Measurements from ENCODE around the gene VSIG10L. TPM values are rescaled to one million over a fixed set of nuclear protein-coding genes. Genes with fewer than 3 reads are reported as not detected.

Gene VSIG10L
- total RNA-seq, 1 donor from 2014 or later = 4.2 TPM

DNA sequence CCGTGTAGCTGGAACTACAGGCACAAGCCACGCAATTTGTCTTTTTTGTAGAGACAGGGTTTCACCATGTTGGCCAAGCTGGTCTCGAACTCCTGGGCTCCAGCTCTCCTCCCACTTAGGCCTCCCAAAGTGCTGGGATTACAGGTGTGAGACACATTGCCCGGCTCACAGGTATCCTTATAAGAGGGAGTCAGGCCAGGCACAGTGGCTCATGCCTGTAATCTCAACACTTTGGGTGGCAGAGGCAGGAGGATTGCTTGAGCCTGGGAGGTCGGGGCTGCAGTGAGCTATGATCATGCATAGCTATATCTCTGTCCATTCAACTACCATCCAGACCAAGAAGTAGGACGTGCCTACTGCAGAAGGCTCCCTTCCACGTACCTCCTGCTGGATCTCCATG lies 40.7 kb downstream of the VSIG10L start:
- H3K9ac ChIP-seq (ENCODE audit: low read length) = no peak overlapping the region
- H3K4me2 ChIP-seq (ENCODE audit: low read length) = no peak overlapping the region
- no peaks in the 10 kb centered on the region for H3K36me3 ChIP-seq (ENCODE audit: insufficient read depth, low read length)
- DNase-seq (ENCODE audit: low read depth) (no peak), FAIRE-seq (no peak)
- peaks cover 10% of the 10 kb centered on the region for H3K27me3 Mint-ChIP-seq (ENCODE audit: low read depth, unreplicated experiment)
- H3K4me1 Mint-ChIP-seq (ENCODE audit: low read depth, unreplicated experiment) = no peaks in the 10 kb centered on the region
- peaks cover 7% of the 10 kb centered on the region for H3K9me3 ChIP-seq (ENCODE audit: insufficient read depth, low read depth, low read length)
- no peak overlapping the region for H3K27ac ChIP-seq (ENCODE audit: low read depth, low read length)
- no peak overlapping the region for H3K27ac Mint-ChIP-seq (ENCODE audit: unreplicated experiment)
- H2AFZ ChIP-seq (ENCODE audit: low read depth, low read length) = no peak overlapping the region
- H3K4me1 ChIP-seq (ENCODE audit: insufficient read depth, low read length) = no peaks in the 10 kb centered on the region
- no peaks in the 10 kb centered on the region for H3K36me3 Mint-ChIP-seq (ENCODE audit: low read depth, unreplicated experiment)
- no peak overlapping the region for H3K4me3 Mint-ChIP-seq (ENCODE audit: unreplicated experiment)
- no peak overlapping the region for H3K4me3 ChIP-seq (ENCODE audit: insufficient read depth, low read depth, low read length)
- no peaks in the 10 kb centered on the region for H3K27me3 ChIP-seq (ENCODE audit: insufficient read depth, low read length)
- H4K20me1 ChIP-seq (ENCODE audit: insufficient read depth, low read length) = no peaks in the 10 kb centered on the region
- H3K79me2 ChIP-seq (ENCODE audit: insufficient read depth, low read length) = no peaks in the 10 kb centered on the region
- TF ChIP-seq EZH2 (IDR thresholded peaks at IDR 0.05; ENCODE audit: insufficient read depth, low read length) = no peak
- peaks cover 6% of the 10 kb centered on the region for H3K9me3 Mint-ChIP-seq (ENCODE audit: unreplicated experiment)

DNA sequence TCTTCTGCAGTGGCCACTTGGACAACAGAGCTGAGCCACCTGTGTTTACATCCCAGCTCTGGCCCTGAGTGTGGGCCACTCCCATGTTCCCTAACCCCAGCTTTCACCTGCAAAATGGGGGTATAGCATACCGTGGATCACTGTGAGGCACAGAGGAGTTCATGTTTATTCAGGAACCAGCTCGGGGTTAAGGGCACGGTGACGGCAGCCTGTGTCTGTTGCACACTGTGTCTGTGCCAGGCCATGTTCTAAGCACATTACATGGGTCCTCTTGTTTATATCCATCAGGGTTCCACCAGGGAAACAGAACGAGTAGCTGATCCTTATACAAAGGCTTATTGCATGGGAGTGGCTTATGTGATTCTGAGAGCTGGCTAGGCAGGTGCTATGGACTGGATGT lies 44.5 kb downstream of the VSIG10L start:
- Histone ChIP-seq H3K9me3 (ENCODE audit: insufficient read depth, low read depth, low read length) (peaks cover 3% of the 10 kb centered on the region), H4K20me1 (ENCODE audit: insufficient read depth, low read length) (no peaks in the 10 kb centered on the region), H3K36me3 (ENCODE audit: insufficient read depth, low read length) (no peaks in the 10 kb centered on the region), H3K27me3 (ENCODE audit: insufficient read depth, low read length) (no peaks in the 10 kb centered on the region), H3K4me2 (ENCODE audit: low read length) (no peak overlapping the region), H3K27ac (ENCODE audit: low read depth, low read length) (no peak overlapping the region), H3K4me1 (ENCODE audit: insufficient read depth, low read length) (no peaks in the 10 kb centered on the region), H3K9ac (ENCODE audit: low read length) (no peak overlapping the region), H3K4me3 (ENCODE audit: insufficient read depth, low read depth, low read length) (no peak overlapping the region), H2AFZ (ENCODE audit: low read depth, low read length) (no peak overlapping the region), H3K79me2 (ENCODE audit: insufficient read depth, low read length) (no peaks in the 10 kb centered on the region)
- no peak for DNase-seq (ENCODE audit: low read depth)
- no peak overlapping the region for H3K4me3 Mint-ChIP-seq (ENCODE audit: unreplicated experiment)
- peaks cover 21% of the 10 kb centered on the region for H3K27me3 Mint-ChIP-seq (ENCODE audit: low read depth, unreplicated experiment)
- no peaks in the 10 kb centered on the region for H3K4me1 Mint-ChIP-seq (ENCODE audit: low read depth, unreplicated experiment)
- peaks cover 8% of the 10 kb centered on the region for H3K9me3 Mint-ChIP-seq (ENCODE audit: unreplicated experiment)
- no peak overlapping the region for H3K27ac Mint-ChIP-seq (ENCODE audit: unreplicated experiment)
- TF ChIP-seq EZH2 (IDR thresholded peaks at IDR 0.05; ENCODE audit: insufficient read depth, low read length) = no peak
- TF ChIP-seq, protein P1, sequence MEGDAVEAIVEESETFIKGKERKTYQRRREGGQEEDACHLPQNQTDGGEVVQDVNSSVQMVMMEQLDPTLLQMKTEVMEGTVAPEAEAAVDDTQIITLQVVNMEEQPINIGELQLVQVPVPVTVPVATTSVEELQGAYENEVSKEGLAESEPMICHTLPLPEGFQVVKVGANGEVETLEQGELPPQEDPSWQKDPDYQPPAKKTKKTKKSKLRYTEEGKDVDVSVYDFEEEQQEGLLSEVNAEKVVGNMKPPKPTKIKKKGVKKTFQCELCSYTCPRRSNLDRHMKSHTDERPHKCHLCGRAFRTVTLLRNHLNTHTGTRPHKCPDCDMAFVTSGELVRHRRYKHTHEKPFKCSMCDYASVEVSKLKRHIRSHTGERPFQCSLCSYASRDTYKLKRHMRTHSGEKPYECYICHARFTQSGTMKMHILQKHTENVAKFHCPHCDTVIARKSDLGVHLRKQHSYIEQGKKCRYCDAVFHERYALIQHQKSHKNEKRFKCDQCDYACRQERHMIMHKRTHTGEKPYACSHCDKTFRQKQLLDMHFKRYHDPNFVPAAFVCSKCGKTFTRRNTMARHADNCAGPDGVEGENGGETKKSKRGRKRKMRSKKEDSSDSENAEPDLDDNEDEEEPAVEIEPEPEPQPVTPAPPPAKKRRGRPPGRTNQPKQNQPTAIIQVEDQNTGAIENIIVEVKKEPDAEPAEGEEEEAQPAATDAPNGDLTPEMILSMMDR (IDR thresholded peaks at IDR 0.05; ENCODE audit: insufficient read depth, low read depth, low read length) = no peak
- no peak for FAIRE-seq
- no peaks in the 10 kb centered on the region for H3K36me3 Mint-ChIP-seq (ENCODE audit: low read depth, unreplicated experiment)

DNA sequence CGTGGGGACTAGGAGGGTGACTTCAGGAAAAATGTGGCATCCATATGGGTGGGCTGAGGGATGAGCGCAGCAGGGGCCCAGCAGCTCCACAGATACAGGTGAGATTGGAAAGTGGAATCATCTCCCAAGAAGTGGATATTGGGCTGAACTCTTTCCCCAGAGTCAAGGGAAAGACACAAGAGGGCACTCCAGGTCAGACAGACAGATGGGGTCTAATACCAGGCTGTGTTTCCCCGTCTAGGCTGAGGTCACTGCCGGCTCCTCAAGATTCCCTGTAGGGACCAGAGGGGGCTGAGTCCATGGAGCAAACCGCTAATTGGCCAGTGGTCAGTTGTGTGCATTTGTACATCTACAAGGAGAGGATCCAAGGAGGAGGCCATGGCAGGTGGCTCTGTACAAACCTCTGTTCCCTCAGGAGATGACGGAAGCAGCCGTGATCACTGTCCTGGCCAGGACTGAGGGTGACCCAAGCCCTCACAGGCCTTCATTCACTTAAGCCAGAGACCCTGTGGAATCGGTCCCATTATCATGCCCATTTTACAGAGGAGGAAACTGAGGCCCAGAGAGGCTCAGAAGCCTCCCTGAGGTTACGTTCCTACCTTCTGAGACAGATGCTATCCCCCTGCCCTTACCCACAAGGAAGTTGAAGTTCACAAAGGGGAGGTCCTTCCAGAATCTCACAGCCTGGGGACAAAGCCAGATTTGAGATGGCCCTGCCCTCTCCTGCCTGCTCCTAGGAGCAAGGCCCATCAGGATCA lies 45.4 kb downstream of the VSIG10L start:
- H3K4me2 ChIP-seq (ENCODE audit: low read length) = no peak overlapping the region
- H3K9me3 Mint-ChIP-seq (ENCODE audit: unreplicated experiment) = peaks cover 8% of the 10 kb centered on the region
- no peaks in the 10 kb centered on the region for H3K79me2 ChIP-seq (ENCODE audit: insufficient read depth, low read length)
- no peak overlapping the region for H2AFZ ChIP-seq (ENCODE audit: low read depth, low read length)
- H3K36me3 ChIP-seq (ENCODE audit: insufficient read depth, low read length) = no peaks in the 10 kb centered on the region
- H3K27me3 Mint-ChIP-seq (ENCODE audit: low read depth, unreplicated experiment) = peaks cover 21% of the 10 kb centered on the region
- no peaks in the 10 kb centered on the region for H3K4me1 ChIP-seq (ENCODE audit: insufficient read depth, low read length)
- no peak overlapping the region for H3K4me3 ChIP-seq (ENCODE audit: insufficient read depth, low read depth, low read length)
- FAIRE-seq (no peak), DNase-seq (ENCODE audit: low read depth) (no peak)
- peaks cover 3% of the 10 kb centered on the region for H3K9me3 ChIP-seq (ENCODE audit: insufficient read depth, low read depth, low read length)
- H3K27me3 ChIP-seq (ENCODE audit: insufficient read depth, low read length) = no peaks in the 10 kb centered on the region
- no peak overlapping the region for H3K4me3 Mint-ChIP-seq (ENCODE audit: unreplicated experiment)
- H3K27ac Mint-ChIP-seq (ENCODE audit: unreplicated experiment) = no peak overlapping the region
- H3K4me1 Mint-ChIP-seq (ENCODE audit: low read depth, unreplicated experiment) = no peaks in the 10 kb centered on the region
- no peaks in the 10 kb centered on the region for H4K20me1 ChIP-seq (ENCODE audit: insufficient read depth, low read length)
- no peak overlapping the region for H3K27ac ChIP-seq (ENCODE audit: low read depth, low read length)
- no peak overlapping the region for H3K9ac ChIP-seq (ENCODE audit: low read length)
- H3K36me3 Mint-ChIP-seq (ENCODE audit: low read depth, unreplicated experiment) = no peaks in the 10 kb centered on the region
- TF ChIP-seq, protein P1 (IDR thresholded peaks at IDR 0.05; ENCODE audit: insufficient read depth, low read depth, low read length) = no peak
- TF ChIP-seq EZH2 (IDR thresholded peaks at IDR 0.05; ENCODE audit: insufficient read depth, low read length) = no peak

All from astrocyte (in vitro differentiated cells and primary cell).